Measurements from ENCODE around the gene PAQR7.

GRCh38 chr1:25899792-25900191 is 24.3 kb upstream of the PAQR7 start:
- TF ChIP-seq ETV6 (CRISPR knock-in tag; IDR thresholded peaks at IDR 0.05) (no peak), JUN (CRISPR knock-in tag; IDR thresholded peaks at IDR 0.05) (no peak), CTCF (IDR thresholded peaks at IDR 0.05) (no peak), SMAD4 (CRISPR knock-in tag; IDR thresholded peaks at IDR 0.05) (no peak), SP1 (CRISPR knock-in tag; conservative IDR thresholded peaks at IDR 0.05) (no peak), FOXK1 (CRISPR knock-in tag; IDR thresholded peaks at IDR 0.05) (no peak), NR1H2 (CRISPR knock-in tag; IDR thresholded peaks at IDR 0.05) (no peak)
- TF ChIP-seq, protein P1, sequence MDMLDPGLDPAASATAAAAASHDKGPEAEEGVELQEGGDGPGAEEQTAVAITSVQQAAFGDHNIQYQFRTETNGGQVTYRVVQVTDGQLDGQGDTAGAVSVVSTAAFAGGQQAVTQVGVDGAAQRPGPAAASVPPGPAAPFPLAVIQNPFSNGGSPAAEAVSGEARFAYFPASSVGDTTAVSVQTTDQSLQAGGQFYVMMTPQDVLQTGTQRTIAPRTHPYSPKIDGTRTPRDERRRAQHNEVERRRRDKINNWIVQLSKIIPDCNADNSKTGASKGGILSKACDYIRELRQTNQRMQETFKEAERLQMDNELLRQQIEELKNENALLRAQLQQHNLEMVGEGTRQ (CRISPR knock-in tag; IDR thresholded peaks at IDR 0.05), result no peak
- TF ChIP-seq, protein P2, sequence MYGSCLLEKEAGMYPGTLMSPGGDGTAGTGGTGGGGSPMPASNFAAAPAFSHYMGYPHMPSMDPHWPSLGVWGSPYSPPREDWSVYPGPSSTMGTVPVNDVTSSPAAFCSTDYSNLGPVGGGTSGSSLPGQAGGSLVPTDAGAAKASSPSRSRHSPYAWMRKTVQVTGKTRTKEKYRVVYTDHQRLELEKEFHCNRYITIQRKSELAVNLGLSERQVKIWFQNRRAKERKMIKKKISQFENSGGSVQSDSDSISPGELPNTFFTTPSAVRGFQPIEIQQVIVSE (CRISPR knock-in tag; IDR thresholded peaks at IDR 0.05; ENCODE audit: borderline replicate concordance), result no peak

Measured in WTC11 (cell line).